Retinal pigment epithelial cell (primary cell): ENCODE measurements around the gene EPHB1.

Experiments used
- DNase-seq: peaks from one replicate; pipeline ENCODE4 v3.0.0-alpha.2; 2010; ENCODE audit warnings: low read depth
- H3K4me3 ChIP-seq: 2 replicates; pipeline ENCODE4 v1.5.1; 2011; ENCODE audit warnings: mild to moderate bottlenecking, low read length, control low read depth, moderate library complexity
- TF ChIP-seq, protein P1 (sequence below): conservative IDR thresholded peaks from 2 replicates; pipeline ENCODE4 v1.5.1; 2011; ENCODE audit warnings: low read depth, low read length, control low read depth, inconsistent platforms

Gene EPHB1

DNA sequence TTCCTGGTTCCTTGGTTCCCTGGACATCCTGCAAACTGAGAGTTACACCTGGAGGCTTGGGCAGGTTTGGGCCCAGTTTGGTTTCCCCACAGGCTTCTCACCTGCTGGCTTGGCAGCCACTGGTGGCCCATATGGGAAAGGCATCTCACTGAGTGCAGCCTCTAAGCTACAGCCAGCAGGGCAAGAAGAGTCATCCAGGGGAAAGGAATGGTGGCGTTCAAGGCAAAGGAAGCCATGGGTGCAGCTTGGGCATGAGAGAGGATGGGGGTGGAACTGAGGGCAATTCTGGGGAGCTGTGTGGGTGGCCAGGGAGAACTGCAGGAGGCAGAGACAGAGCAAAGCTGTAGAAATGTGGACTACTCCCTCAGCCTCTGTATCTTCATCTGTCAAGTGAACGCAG, 106.4 kb downstream of the EPHB1 start:
- TF ChIP-seq, protein P1, sequence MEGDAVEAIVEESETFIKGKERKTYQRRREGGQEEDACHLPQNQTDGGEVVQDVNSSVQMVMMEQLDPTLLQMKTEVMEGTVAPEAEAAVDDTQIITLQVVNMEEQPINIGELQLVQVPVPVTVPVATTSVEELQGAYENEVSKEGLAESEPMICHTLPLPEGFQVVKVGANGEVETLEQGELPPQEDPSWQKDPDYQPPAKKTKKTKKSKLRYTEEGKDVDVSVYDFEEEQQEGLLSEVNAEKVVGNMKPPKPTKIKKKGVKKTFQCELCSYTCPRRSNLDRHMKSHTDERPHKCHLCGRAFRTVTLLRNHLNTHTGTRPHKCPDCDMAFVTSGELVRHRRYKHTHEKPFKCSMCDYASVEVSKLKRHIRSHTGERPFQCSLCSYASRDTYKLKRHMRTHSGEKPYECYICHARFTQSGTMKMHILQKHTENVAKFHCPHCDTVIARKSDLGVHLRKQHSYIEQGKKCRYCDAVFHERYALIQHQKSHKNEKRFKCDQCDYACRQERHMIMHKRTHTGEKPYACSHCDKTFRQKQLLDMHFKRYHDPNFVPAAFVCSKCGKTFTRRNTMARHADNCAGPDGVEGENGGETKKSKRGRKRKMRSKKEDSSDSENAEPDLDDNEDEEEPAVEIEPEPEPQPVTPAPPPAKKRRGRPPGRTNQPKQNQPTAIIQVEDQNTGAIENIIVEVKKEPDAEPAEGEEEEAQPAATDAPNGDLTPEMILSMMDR, result no peak
- no peak overlapping the region for H3K4me3 ChIP-seq

DNA sequence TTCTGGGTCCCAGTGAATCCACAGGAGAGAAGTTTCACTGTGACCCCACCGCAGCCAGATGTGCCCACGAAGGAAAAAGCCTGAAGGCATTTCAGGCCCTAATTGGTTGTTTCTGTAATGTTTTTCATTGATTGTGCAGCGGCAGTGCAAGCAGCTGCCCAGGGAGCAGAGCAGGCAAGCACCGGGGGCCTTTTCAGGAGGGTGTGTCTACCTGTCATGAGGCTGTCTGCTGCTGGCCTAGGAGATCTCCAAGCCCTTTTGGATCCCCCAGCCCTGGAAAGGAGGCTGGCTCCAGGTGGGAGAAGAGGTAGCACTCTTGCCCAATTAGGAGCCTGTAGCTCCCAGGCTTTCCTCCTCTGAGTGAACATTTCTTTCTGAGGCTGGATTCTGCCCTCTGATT, 108.8 kb downstream of the EPHB1 start:
- H3K4me3 ChIP-seq, result no peak overlapping the region
- DNase-seq, result no peak
- TF ChIP-seq, protein P1, result no peak

More for the DNA sequence above, 106.4 kb downstream of the EPHB1 start:
- DNase-seq, result no peak

DNA sequence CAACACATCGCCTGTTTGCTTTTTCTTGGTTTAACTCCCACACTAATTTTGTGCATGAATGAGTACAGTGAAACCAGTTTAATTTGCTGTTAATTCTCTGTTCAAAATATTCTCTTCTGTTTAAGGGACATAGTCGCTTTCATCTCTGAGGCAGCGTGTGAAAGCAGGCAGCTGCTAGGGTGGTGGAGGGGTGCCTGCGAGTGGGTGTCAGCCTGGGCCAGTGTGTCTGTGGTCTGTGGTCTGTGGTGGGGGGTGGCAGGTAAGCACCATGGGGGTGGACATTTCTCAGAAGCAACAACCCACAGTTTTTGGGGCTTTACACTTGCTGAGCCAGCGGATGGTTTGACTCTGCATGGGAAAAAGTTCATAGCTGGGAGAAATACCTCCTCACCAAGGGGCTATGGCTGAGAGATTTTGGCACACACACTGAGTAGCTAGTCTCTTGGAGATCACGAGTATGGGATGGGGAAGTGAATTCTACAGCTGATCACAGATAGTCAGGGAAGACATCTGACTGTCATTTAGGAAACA, 109.2 kb downstream of the EPHB1 start:
- DNase-seq, result no peak
- no peak overlapping the region for H3K4me3 ChIP-seq
- TF ChIP-seq, protein P1, result no peak

DNA sequence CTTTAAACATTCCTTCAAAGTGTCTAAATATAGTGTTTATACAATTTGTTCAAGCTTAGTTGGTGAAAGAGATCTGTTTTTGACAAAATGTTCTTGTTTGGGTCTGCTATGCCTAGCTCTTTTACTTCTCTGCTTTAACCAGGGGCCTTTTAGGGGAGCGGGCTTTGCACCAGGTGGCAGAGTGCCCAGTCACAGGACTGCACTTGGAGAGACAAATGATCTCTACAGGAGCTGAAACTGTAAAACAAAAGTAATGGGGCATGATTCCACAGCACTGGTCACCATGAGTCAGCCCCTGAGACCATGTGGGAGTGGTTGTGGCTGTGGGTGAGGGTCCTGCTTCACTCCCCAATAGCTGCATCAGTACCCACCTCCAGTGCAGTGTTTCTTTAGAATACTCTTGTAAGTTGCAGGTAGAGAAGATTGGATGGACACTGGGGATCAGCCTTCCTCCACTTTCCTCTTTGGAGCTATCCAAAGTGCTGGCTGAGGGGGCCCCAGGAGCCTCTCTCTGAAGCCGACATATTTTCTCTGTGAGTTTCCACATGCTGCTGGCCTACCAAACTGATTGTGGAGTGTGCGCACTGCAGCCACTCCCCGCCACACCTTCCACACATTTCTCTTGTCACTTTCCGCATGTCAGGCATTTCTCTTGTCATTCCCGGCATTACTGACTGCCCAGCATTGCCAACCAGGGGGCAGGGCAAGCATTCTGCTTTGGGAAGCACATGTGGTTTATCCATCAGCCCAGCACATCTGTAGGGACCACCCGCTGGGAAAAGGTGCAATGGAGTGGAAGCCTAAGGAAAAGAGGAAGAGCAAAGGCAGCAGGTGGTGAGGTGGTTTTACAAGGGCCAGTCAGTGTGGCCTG, 110.0 kb downstream of the EPHB1 start:
- H3K4me3 ChIP-seq, result no peak overlapping the region
- TF ChIP-seq, protein P1, result no peak
- DNase-seq, result no peak

DNA sequence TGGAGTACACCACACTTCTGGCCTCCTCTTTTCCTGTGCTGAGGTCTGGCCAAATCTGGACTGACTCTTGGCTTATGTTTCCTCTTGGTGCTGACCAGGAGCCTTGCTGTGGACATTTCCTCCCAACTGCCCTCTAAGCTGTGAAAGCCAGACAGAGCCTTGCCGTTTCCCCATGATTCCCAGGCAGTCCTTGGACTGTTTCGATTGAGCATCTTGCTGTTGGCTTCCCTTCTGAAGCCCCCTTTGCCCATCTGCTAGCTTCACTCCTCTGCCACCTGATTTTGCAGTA, 110.5 kb downstream of the EPHB1 start:
- H3K4me3 ChIP-seq, result no peak overlapping the region
- DNase-seq, result no peak
- TF ChIP-seq, protein P1, result no peak

DNA sequence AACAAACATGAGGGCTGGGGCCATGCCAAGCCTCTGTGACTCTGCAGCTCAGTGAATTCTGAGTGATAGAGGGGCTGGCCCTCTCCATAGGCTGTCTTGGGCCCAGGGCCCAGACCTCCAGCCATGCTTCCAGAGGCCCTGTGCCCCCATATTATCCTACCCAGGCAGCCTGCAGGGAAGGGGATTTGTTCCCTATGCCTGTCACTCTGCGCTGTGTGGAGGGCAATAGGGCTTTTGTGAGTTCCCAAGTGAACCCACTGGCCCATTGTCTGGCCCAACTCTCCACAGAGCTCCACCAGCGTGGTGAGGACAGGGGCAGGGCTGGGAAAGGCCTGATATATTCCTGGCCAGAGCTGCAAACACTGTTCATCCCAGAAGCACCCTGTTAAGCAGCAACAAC, 113.2 kb downstream of the EPHB1 start:
- no peak overlapping the region for H3K4me3 ChIP-seq
- no peak for DNase-seq
- TF ChIP-seq, protein P1, result no peak

DNA sequence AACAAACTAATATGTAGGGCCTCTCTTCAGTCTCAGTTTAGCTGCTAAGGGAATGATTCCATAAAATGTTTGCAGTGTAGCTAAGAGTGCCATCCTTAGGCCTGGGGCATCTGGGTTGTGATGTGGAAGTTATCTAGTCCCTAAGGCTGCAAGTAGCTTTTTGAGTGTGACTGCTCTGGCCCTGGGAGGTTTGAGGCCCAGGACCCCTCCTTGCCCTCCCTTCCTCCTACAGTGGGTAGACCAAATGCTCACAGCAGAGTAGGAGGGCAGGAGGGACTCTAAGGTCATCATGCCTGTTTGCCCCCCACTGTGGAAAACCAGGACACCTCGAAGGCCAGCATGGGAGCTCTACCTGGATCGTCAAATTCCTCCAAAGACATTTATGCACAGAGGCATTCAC, 115.0 kb downstream of the EPHB1 start:
- no peak overlapping the region for H3K4me3 ChIP-seq
- TF ChIP-seq, protein P1, result no peak

More for the DNA sequence above, 115.0 kb downstream of the EPHB1 start:
- no peak for DNase-seq
